Activated CD4-positive, alpha-beta T cell treated with anti-CD3 and anti-CD28 coated beads for 1 hour (primary cell): ENCODE results near the gene CCDC110.

Source experiments
- DNase-seq: peaks from one replicate; pipeline ENCODE4 v3.0.0-alpha.2; 2020

Gene CCDC110

GRCh38 chr4:185412412-185412811 is 59.1 kb downstream of the CCDC110 start:
- no peak for DNase-seq

- no peak for DNase-seq
Measured at GRCh38 chr4:185411849-185412248, 59.7 kb downstream of the CCDC110 start.

- DNase-seq: no peak
Measured at GRCh38 chr4:185408432-185408831, 63.1 kb downstream of the CCDC110 start.

- no peak for DNase-seq
Measured at GRCh38 chr4:185405296-185405999, 66.1 kb downstream of the CCDC110 start.

GRCh38 chr4:185404031-185404430 is 67.5 kb downstream of the CCDC110 start:
- DNase-seq: no peak

- DNase-seq: no peak
Measured at GRCh38 chr4:185399466-185399865, 72.1 kb downstream of the CCDC110 start.

- DNase-seq: no peak
Measured at GRCh38 chr4:185398618-185399017, 72.9 kb downstream of the CCDC110 start.

- no peak for DNase-seq
Measured at GRCh38 chr4:185396724-185397385, 74.7 kb downstream of the CCDC110 start, which contains the start of gene ANKRD37. Gene ANKRD37 (plus strand): TSS chr4:185396841. CDS start chr4:185396924, 83 bp downstream.

- peak; percentile 95 for DNase-seq
Measured at GRCh38 chr4:185395956-185396723, 75.4 kb downstream of the CCDC110 start.

GRCh38 chr4:185395238-185395955 is 76.1 kb downstream of the CCDC110 start, which contains the start of gene LRP2BP:
Gene LRP2BP (minus strand): TSS chr4:185395924. CDS start chr4:185378186, 17,738 bp downstream.
- DNase-seq: no peak
